H9 (cell line): ENCODE data around the gene CTNNA3. TPM values are rescaled to one million over a fixed set of nuclear protein-coding genes. Genes with fewer than 3 reads are reported as not detected.
A peak's percentile ranks its signal among the peaks of the same experiment; 100 is the strongest.

Experiments
- DNase-seq: peaks from one replicate; pipeline ENCODE4 v3.0.0-alpha.2; 2017
- H2AFZ ChIP-seq: one replicate; pipeline ENCODE4 v1.6.1; 2013; ENCODE audit warnings: mild to moderate bottlenecking, low read length, control low read depth, moderate library complexity
- H2AK5ac ChIP-seq: 2 replicates; pipeline ENCODE4 v1.6.1; 2013; ENCODE audit warnings: low read length, control low read depth, mixed read lengths; ENCODE audit not compliant: insufficient read length
- H2BK120ac ChIP-seq: one replicate; pipeline ENCODE4 v1.6.1; 2013; ENCODE audit warnings: low read depth, mild to moderate bottlenecking, low read length, control low read depth, inconsistent platforms; ENCODE audit not compliant: poor library complexity, severe bottlenecking
- H2BK12ac ChIP-seq: 2 replicates; pipeline ENCODE4 v1.6.1; 2013; ENCODE audit warnings: low read length, control low read depth, mixed read lengths, low read depth; ENCODE audit not compliant: insufficient read length
- H2BK15ac ChIP-seq: 2 replicates; pipeline ENCODE4 v1.6.1; 2013; ENCODE audit warnings: low read depth, low read length, control low read depth
- H2BK20ac ChIP-seq: one replicate; pipeline ENCODE4 v1.6.1; 2013; ENCODE audit warnings: low read depth, mild to moderate bottlenecking, low read length, control low read depth, inconsistent platforms; ENCODE audit not compliant: poor library complexity, severe bottlenecking
- H2BK5ac ChIP-seq: 2 replicates; pipeline ENCODE4 v1.6.1; 2013; ENCODE audit warnings: low read length, control low read depth, mixed read lengths; ENCODE audit not compliant: insufficient read length
- H3K14ac ChIP-seq: 2 replicates; pipeline ENCODE4 v1.6.1; 2013; ENCODE audit warnings: low read length, control low read depth; ENCODE audit not compliant: insufficient read depth
- H3K18ac ChIP-seq: 2 replicates; pipeline ENCODE4 v1.6.1; 2013; ENCODE audit warnings: low read depth, mild to moderate bottlenecking, mixed read lengths, low read length, control low read depth; ENCODE audit not compliant: insufficient read length
- H3K23ac ChIP-seq: 2 replicates; pipeline ENCODE4 v1.6.1; 2013; ENCODE audit warnings: low read length, control low read depth, mixed read lengths, low read depth; ENCODE audit not compliant: insufficient read length
- H3K23me2 ChIP-seq: 2 replicates; pipeline ENCODE4 v1.6.1; 2013; ENCODE audit warnings: low read depth, mild to moderate bottlenecking, mixed read lengths, low read length, control low read depth; ENCODE audit not compliant: insufficient read length, poor library complexity, severe bottlenecking
- H3K27ac ChIP-seq: 2 replicates; pipeline ENCODE4 v1.5.1; 2013; ENCODE audit warnings: low read length, control low read depth, mixed read lengths, low read depth; ENCODE audit not compliant: insufficient read length
- H3K27me3 ChIP-seq: 2 replicates; pipeline ENCODE4 v1.6.1; 2013; ENCODE audit warnings: low read length, control low read depth, inconsistent platforms; ENCODE audit not compliant: insufficient read depth
- H3K4ac ChIP-seq: 2 replicates; pipeline ENCODE4 v1.6.1; 2013; ENCODE audit warnings: low read depth, mild to moderate bottlenecking, control low read depth, inconsistent platforms, low read length, moderate library complexity
- H3K4me1 ChIP-seq: 2 replicates; pipeline ENCODE4 v1.6.1; 2013; ENCODE audit warnings: low read length, control low read depth, inconsistent platforms; ENCODE audit not compliant: insufficient read depth
- H3K4me2 ChIP-seq: 2 replicates; pipeline ENCODE4 v1.6.1; 2013; ENCODE audit warnings: low read length, control low read depth, mixed read lengths; ENCODE audit not compliant: insufficient read length, insufficient read depth
- H3K56ac ChIP-seq: 2 replicates; pipeline ENCODE4 v1.6.1; 2013; ENCODE audit warnings: low read depth, mild to moderate bottlenecking, mixed read lengths, low read length, control low read depth; ENCODE audit not compliant: insufficient read length
- H3K79me1 ChIP-seq: 2 replicates; pipeline ENCODE4 v1.6.1; 2013; ENCODE audit warnings: low read depth, mild to moderate bottlenecking, moderate library complexity, low read length, control low read depth, inconsistent platforms; ENCODE audit not compliant: insufficient read depth, poor library complexity, severe bottlenecking
- H3K79me2 ChIP-seq: 2 replicates; pipeline ENCODE4 v1.6.1; 2013; ENCODE audit warnings: low read length, control low read depth, inconsistent platforms; ENCODE audit not compliant: insufficient read depth
- H3K9ac ChIP-seq: 2 replicates; pipeline ENCODE4 v1.6.1; 2013; ENCODE audit warnings: low read length, control low read depth, mixed read lengths; ENCODE audit not compliant: insufficient read length; ENCODE audit errors: extremely low read depth
- H3K9me3 ChIP-seq: one replicate; pipeline ENCODE4 v1.6.1; 2013; ENCODE audit warnings: low read depth, low read length, inconsistent platforms; ENCODE audit not compliant: control insufficient read depth
- H3T11ph ChIP-seq: one replicate; pipeline ENCODE4 v1.6.1; 2013; ENCODE audit warnings: mild to moderate bottlenecking, low read length, control low read depth, inconsistent platforms
- H4K20me1 ChIP-seq: one replicate; pipeline ENCODE4 v1.6.1; 2013; ENCODE audit not compliant: control insufficient read depth, insufficient read length, insufficient read depth
- H4K5ac ChIP-seq: 2 replicates; pipeline ENCODE4 v1.6.1; 2013; ENCODE audit warnings: low read depth, mild to moderate bottlenecking, mixed read lengths, low read length, control low read depth; ENCODE audit not compliant: insufficient read length
- H4K8ac ChIP-seq: replicated peaks from 2 replicates; pipeline ENCODE4 v1.6.1; 2013; ENCODE audit warnings: low read length, control low read depth, mixed read lengths, low read depth; ENCODE audit not compliant: insufficient read length
- H4K91ac ChIP-seq: 2 replicates; pipeline ENCODE4 v1.6.1; 2013; ENCODE audit warnings: low read depth, mild to moderate bottlenecking, moderate library complexity, mixed read lengths, low read length, control low read depth; ENCODE audit not compliant: insufficient read length
- H3K27ac Mint-ChIP-seq, 3 experiments: 2 replicates in 2 of 3; 3 replicates in 1 of 3; pipeline ENCODE4 v1.8.0; 2020 to 2021; ENCODE audit warnings: mixed read lengths in 3 of 3, mild to moderate bottlenecking in 1 of 3, moderate library complexity in 1 of 3
- H3K27me3 Mint-ChIP-seq: 2 replicates; pipeline ENCODE4 v1.8.0; 2021; ENCODE audit warnings: low read depth, mild to moderate bottlenecking, moderate library complexity, mixed read lengths
- H3K36me3 Mint-ChIP-seq, 3 experiments: 2 replicates in 2 of 3; 3 replicates in 1 of 3; pipeline ENCODE4 v1.8.0; 2020 to 2021; ENCODE audit warnings: low read depth in 3 of 3, mixed read lengths in 3 of 3; ENCODE audit not compliant: insufficient read depth in 1 of 3
- H3K4me1 Mint-ChIP-seq, 2 experiments: 2 replicates each; pipeline ENCODE4 v1.8.0; 2020; ENCODE audit warnings: mixed read lengths in 2 of 2
- H3K4me3 Mint-ChIP-seq, 2 experiments: 2 replicates in 1 of 2; 3 replicates in 1 of 2; pipeline ENCODE4 v1.8.0; 2020 to 2021; ENCODE audit warnings: mild to moderate bottlenecking in 2 of 2, mixed read lengths in 2 of 2, moderate library complexity in 1 of 2
- H3K9me3 Mint-ChIP-seq, 2 experiments: 2 replicates in 1 of 2; 3 replicates in 1 of 2; pipeline ENCODE4 v1.8.0; 2020; ENCODE audit warnings: mild to moderate bottlenecking in 2 of 2, mixed read lengths in 2 of 2, moderate library complexity in 1 of 2
- CTCF ChIP-seq: fragments of 200-600 bp; sonication (generic); conservative IDR thresholded peaks from 3 replicates; pipeline ENCODE4 v1.8.0; 2021; ENCODE audit warnings: antibody characterized with exemption, mild to moderate bottlenecking
- WGBS: extraction: QIAGEN DNeasy Blood & Tissue Kit; methylation state at CpG from one replicate; pipeline ENCODE4 v1.1.7; 2013; ENCODE audit warnings: missing lambda C conversion rate, low lambda C conversion rate, mixed read lengths; ENCODE audit not compliant: insufficient read length; ENCODE audit errors: extremely low coverage; 5-methylcytosine and 5-hydroxymethylcytosine counted together
- total RNA-seq: library from RNA; stranded (reverse); gene quantifications from 2 replicates; pipeline ENCODE4 v1.2.1, GENCODE V29; 2021

Gene CTNNA3
- total RNA-seq, 1 experiment from 2014 or later, result 3.3 TPM

GRCh38 chr10:66803174-66803573, 892.8 kb downstream of the CTNNA3 start:
- H4K5ac ChIP-seq, result no peak overlapping the region
- H3K56ac ChIP-seq, result no peak overlapping the region
- Mint-ChIP-seq H3K9me3 (no peaks in the 10 kb centered on the region), H3K27ac (peak overlapping the region; percentile 14 to 84 (median 33); a peak in 5 of 7 replicates), H3K36me3 (no peaks in the 10 kb centered on the region), H3K27me3 (no peaks in the 10 kb centered on the region), H3K4me3 (peak overlapping the region in 1 of 2 experiments; percentile 42; a peak in 1 of 5 replicates), H3K4me1 (peaks cover 26 to 27% of the 10 kb centered on the region in 2 experiments)
- WGBS, result 83% methylated on average over 2 of the region's 3 CpGs
- no peak overlapping the region for H3T11ph ChIP-seq
- DNase-seq, result no peak
- H3K9ac ChIP-seq, result no peak overlapping the region
- no peak overlapping the region for H2BK20ac ChIP-seq
- no peak overlapping the region for H4K8ac ChIP-seq
- no peak overlapping the region for H2BK15ac ChIP-seq
- no peak overlapping the region for H3K4ac ChIP-seq
- H2AFZ ChIP-seq, result no peak overlapping the region
- H3K23me2 ChIP-seq, result no peaks in the 10 kb centered on the region
- H4K20me1 ChIP-seq, result no peaks in the 10 kb centered on the region
- no peak overlapping the region for H2BK120ac ChIP-seq
- H3K4me2 ChIP-seq, result no peak overlapping the region
- no peaks in the 10 kb centered on the region for H3K79me1 ChIP-seq
- H3K23ac ChIP-seq, result no peak overlapping the region
- H2BK5ac ChIP-seq, result no peak overlapping the region
- H3K27me3 ChIP-seq, result no peaks in the 10 kb centered on the region
- H2AK5ac ChIP-seq, result no peak overlapping the region
- H4K91ac ChIP-seq, result no peak overlapping the region
- H3K4me1 ChIP-seq, result no peaks in the 10 kb centered on the region
- no peak for TF ChIP-seq CTCF
- H3K18ac ChIP-seq, result no peak overlapping the region
- no peaks in the 10 kb centered on the region for H3K9me3 ChIP-seq
- no peak overlapping the region for H3K14ac ChIP-seq
- no peaks in the 10 kb centered on the region for H3K79me2 ChIP-seq
- no peak overlapping the region for H3K27ac ChIP-seq
- H2BK12ac ChIP-seq, result no peak overlapping the region
